Cardiac atrium fibroblast (primary cell): ENCODE data around the gene ZNF609. TPM values are rescaled to one million over a fixed set of nuclear protein-coding genes. Genes with fewer than 3 reads are reported as not detected.

Experiments used
- total RNA-seq: library from RNA; depleted of rRNA; stranded (reverse); fragments of >200 nt; gene quantifications from 2 replicates; pipeline ENCODE4 v1.2.3, GENCODE V29; 2015

ZNF609 gene, protein sequence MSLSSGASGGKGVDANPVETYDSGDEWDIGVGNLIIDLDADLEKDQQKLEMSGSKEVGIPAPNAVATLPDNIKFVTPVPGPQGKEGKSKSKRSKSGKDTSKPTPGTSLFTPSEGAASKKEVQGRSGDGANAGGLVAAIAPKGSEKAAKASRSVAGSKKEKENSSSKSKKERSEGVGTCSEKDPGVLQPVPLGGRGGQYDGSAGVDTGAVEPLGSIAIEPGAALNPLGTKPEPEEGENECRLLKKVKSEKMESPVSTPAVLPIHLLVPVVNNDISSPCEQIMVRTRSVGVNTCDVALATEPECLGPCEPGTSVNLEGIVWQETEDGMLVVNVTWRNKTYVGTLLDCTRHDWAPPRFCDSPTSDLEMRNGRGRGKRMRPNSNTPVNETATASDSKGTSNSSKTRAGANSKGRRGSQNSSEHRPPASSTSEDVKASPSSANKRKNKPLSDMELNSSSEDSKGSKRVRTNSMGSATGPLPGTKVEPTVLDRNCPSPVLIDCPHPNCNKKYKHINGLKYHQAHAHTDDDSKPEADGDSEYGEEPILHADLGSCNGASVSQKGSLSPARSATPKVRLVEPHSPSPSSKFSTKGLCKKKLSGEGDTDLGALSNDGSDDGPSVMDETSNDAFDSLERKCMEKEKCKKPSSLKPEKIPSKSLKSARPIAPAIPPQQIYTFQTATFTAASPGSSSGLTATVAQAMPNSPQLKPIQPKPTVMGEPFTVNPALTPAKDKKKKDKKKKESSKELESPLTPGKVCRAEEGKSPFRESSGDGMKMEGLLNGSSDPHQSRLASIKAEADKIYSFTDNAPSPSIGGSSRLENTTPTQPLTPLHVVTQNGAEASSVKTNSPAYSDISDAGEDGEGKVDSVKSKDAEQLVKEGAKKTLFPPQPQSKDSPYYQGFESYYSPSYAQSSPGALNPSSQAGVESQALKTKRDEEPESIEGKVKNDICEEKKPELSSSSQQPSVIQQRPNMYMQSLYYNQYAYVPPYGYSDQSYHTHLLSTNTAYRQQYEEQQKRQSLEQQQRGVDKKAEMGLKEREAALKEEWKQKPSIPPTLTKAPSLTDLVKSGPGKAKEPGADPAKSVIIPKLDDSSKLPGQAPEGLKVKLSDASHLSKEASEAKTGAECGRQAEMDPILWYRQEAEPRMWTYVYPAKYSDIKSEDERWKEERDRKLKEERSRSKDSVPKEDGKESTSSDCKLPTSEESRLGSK (N-terminal part only)
- 13.0 and 18.3 TPM in 2 replicates for total RNA-seq

GRCh38 chr15:64460206-64460723 lies at the start of gene ZNF609:
Gene ZNF609 (plus strand): TSS chr15:64460578. CDS start chr15:64499420, 38,842 bp downstream.

Other genes starting within 250 kb of the ZNF609 start
- gene CSNK1G1, start 104.4 kb upstream of the ZNF609 start, total RNA-seq: 9.4 and 10.7 TPM in 2 replicates
- gene PCLAF, start 79.1 kb upstream of the ZNF609 start, total RNA-seq: 16.2 and 17.1 TPM in 2 replicates
- gene TRIP4, start 72.7 kb upstream of the ZNF609 start, total RNA-seq: 6.5 and 16.1 TPM in 2 replicates